Endodermal cell (in vitro differentiated cells): ENCODE results near the gene ATP6AP1. TPM values are rescaled to one million over a fixed set of nuclear protein-coding genes. Genes with fewer than 3 reads are reported as not detected.

Source experiments
- DNase-seq: peaks from one replicate; pipeline ENCODE4 v3.0.0-alpha.2; 2017
- H3K27ac ChIP-seq: 2 replicates; pipeline ENCODE4 v1.5.1; 2013; ENCODE audit warnings: mild to moderate bottlenecking, low read depth, low read length, moderate library complexity
- H3K27me3 ChIP-seq: 2 replicates; pipeline ENCODE4 v1.6.1; 2013; ENCODE audit warnings: mild to moderate bottlenecking, low read length, moderate library complexity; ENCODE audit not compliant: insufficient read depth, control insufficient read depth, poor library complexity, severe bottlenecking
- H3K36me3 ChIP-seq: 2 replicates; pipeline ENCODE4 v1.7.0; 2013; ENCODE audit warnings: mild to moderate bottlenecking, low read length, moderate library complexity; ENCODE audit not compliant: control insufficient read depth, insufficient read depth
- H3K4me1 ChIP-seq: one replicate; pipeline ENCODE4 v1.7.0; 2013; ENCODE audit warnings: low read length; ENCODE audit not compliant: control insufficient read depth, insufficient read depth
- H3K4me3 ChIP-seq: 2 replicates; pipeline ENCODE4 v1.5.1; 2013; ENCODE audit warnings: mild to moderate bottlenecking, low read length, moderate library complexity
- H3K9ac ChIP-seq: 2 replicates; pipeline ENCODE4 v1.6.1; 2013; ENCODE audit warnings: mild to moderate bottlenecking, low read length, moderate library complexity; ENCODE audit not compliant: poor library complexity, severe bottlenecking; ENCODE audit errors: extremely low read depth
- H3K9me3 ChIP-seq: 2 replicates; pipeline ENCODE4 v1.6.1; 2013; ENCODE audit warnings: mild to moderate bottlenecking, low read length, moderate library complexity; ENCODE audit not compliant: control insufficient read depth
- H3K27ac Mint-ChIP-seq: 2 replicates; pipeline ENCODE4 v1.8.0; 2020; ENCODE audit warnings: mixed read lengths
- H3K27me3 Mint-ChIP-seq: 2 replicates; pipeline ENCODE4 v1.8.0; 2021; ENCODE audit warnings: mild to moderate bottlenecking, mixed read lengths; ENCODE audit not compliant: insufficient read depth
- H3K36me3 Mint-ChIP-seq: 2 replicates; pipeline ENCODE4 v1.8.0; 2020; ENCODE audit warnings: low read depth, mixed read lengths
- H3K4me1 Mint-ChIP-seq: 2 replicates; pipeline ENCODE4 v1.8.0; 2020; ENCODE audit warnings: mixed read lengths
- H3K4me3 Mint-ChIP-seq: 2 replicates; pipeline ENCODE4 v1.8.0; 2020; ENCODE audit warnings: mild to moderate bottlenecking, moderate library complexity, mixed read lengths
- H3K9me3 Mint-ChIP-seq: 2 replicates; pipeline ENCODE4 v1.8.0; 2020; ENCODE audit warnings: mild to moderate bottlenecking, mixed read lengths
- CTCF ChIP-seq: fragments of 200-600 bp; sonication (generic); conservative IDR thresholded peaks from 2 replicates; pipeline ENCODE4 v1.5.0; 2021; ENCODE audit warnings: antibody characterized with exemption, mild to moderate bottlenecking
- WGBS, 2 experiments: methylation state at CpG; one replicate each; pipeline versions ENCODE4 v1.1.5 to v1.1.7; 2013; ENCODE audit warnings: missing lambda C conversion rate in 2 of 2, mixed read lengths in 1 of 2; ENCODE audit not compliant: insufficient coverage in 1 of 2, insufficient read length in 1 of 2; 5-methylcytosine and 5-hydroxymethylcytosine counted together
- total RNA-seq, 2 donors: library from RNA; stranded (reverse); fragmentation: NEBNext Ultra II Directional in 1 of 2; extraction: Animal tissue kit (Norgen Biotek cat#: 25700) in 1 of 2; gene quantifications; 2 replicates in 1 of 2; 3 replicates in 1 of 2; pipeline ENCODE4 v1.2.1, GENCODE V29; 2021

The ATP6AP1 gene
- total RNA-seq, 2 donors from 2014 or later = 61.6 to 66.8 TPM

- H3K4me3 Mint-ChIP-seq = no peak overlapping the region
Observed at GRCh38 chrX:154445776-154446175, 17.3 kb downstream of the ATP6AP1 start.

GRCh38 chrX:154446430-154446829 lies 18.0 kb downstream of the ATP6AP1 start:
- no peaks in the 10 kb centered on the region for H3K9me3 ChIP-seq
- no peaks in the 10 kb centered on the region for H3K4me1 ChIP-seq
- H3K4me3 Mint-ChIP-seq = no peak overlapping the region
- 93 to 100% methylated on average over 4 to 12 of the region's 12 CpGs for WGBS, 2 experiments
- no peak overlapping the region for H3K9ac ChIP-seq
- no peak overlapping the region for H3K27ac ChIP-seq
- no peaks in the 10 kb centered on the region for H3K27me3 Mint-ChIP-seq
- peaks cover 60% of the 10 kb centered on the region for H3K9me3 Mint-ChIP-seq
- peaks cover 21% of the 10 kb centered on the region for H3K36me3 Mint-ChIP-seq
- peaks cover 20% of the 10 kb centered on the region for H3K36me3 ChIP-seq
- no peaks in the 10 kb centered on the region for H3K27me3 ChIP-seq
- no peaks in the 10 kb centered on the region for H3K4me1 Mint-ChIP-seq
- H3K4me3 ChIP-seq = no peak overlapping the region
- TF ChIP-seq CTCF = no peak
- no peak overlapping the region for H3K27ac Mint-ChIP-seq
- no peak for DNase-seq

More at GRCh38 chrX:154445776-154446175, 17.3 kb downstream of the ATP6AP1 start:
- no peak overlapping the region for H3K9ac ChIP-seq
- H3K4me3 ChIP-seq = no peak overlapping the region
- DNase-seq = no peak
- peaks cover 22% of the 10 kb centered on the region for H3K36me3 ChIP-seq
- no peak overlapping the region for H3K27ac ChIP-seq
- H3K4me1 ChIP-seq = no peaks in the 10 kb centered on the region
- H3K36me3 Mint-ChIP-seq = peaks cover 25% of the 10 kb centered on the region
- H3K9me3 Mint-ChIP-seq = peaks cover 65% of the 10 kb centered on the region
- H3K9me3 ChIP-seq = no peaks in the 10 kb centered on the region
- H3K4me1 Mint-ChIP-seq = no peaks in the 10 kb centered on the region
- WGBS, 2 experiments = 91 to 97% methylated on average over 6 to 16 of the region's 16 CpGs
- no peak for TF ChIP-seq CTCF
- H3K27me3 Mint-ChIP-seq = no peaks in the 10 kb centered on the region
- H3K27ac Mint-ChIP-seq = no peak overlapping the region
- no peaks in the 10 kb centered on the region for H3K27me3 ChIP-seq

GRCh38 chrX:154448484-154448883 lies 20.0 kb downstream of the ATP6AP1 start:
- DNase-seq = no peak
- Mint-ChIP-seq H3K9me3 (peaks cover 62% of the 10 kb centered on the region), H3K4me3 (no peak overlapping the region), H3K4me1 (no peaks in the 10 kb centered on the region), H3K36me3 (peaks cover 31% of the 10 kb centered on the region), H3K27ac (no peak overlapping the region), H3K27me3 (no peaks in the 10 kb centered on the region)
- no peaks in the 10 kb centered on the region for H3K27me3 ChIP-seq
- no peak overlapping the region for H3K27ac ChIP-seq
- H3K36me3 ChIP-seq = peaks cover 12% of the 10 kb centered on the region
- TF ChIP-seq CTCF = no peak
- no peaks in the 10 kb centered on the region for H3K4me1 ChIP-seq
- no peak overlapping the region for H3K4me3 ChIP-seq
- H3K9me3 ChIP-seq = no peaks in the 10 kb centered on the region
- H3K9ac ChIP-seq = no peak overlapping the region
- WGBS, 2 experiments = 80 to 98% methylated on average over 1 to 12 of the region's 14 CpGs
